Activated naive CD8-positive, alpha-beta T cell (primary cell): ENCODE measurements around the gene JAM2.

Experiments used
- H3K27ac Mint-ChIP-seq: one replicate; pipeline ENCODE4 v1.8.0; 2021; ENCODE audit warnings: mixed read lengths
- H3K27me3 Mint-ChIP-seq: one replicate; pipeline ENCODE4 v1.8.0; 2021; ENCODE audit warnings: mixed read lengths
- H3K36me3 Mint-ChIP-seq: one replicate; pipeline ENCODE4 v1.8.0; 2021; ENCODE audit warnings: mixed read lengths
- H3K4me1 Mint-ChIP-seq: one replicate; pipeline ENCODE4 v1.8.0; 2021; ENCODE audit warnings: low read depth, mixed read lengths
- H3K4me3 Mint-ChIP-seq: one replicate; pipeline ENCODE4 v1.8.0; 2021; ENCODE audit warnings: mild to moderate bottlenecking, mixed read lengths
- H3K9me3 Mint-ChIP-seq: one replicate; pipeline ENCODE4 v1.8.0; 2021; ENCODE audit warnings: low read depth, mixed read lengths

The JAM2 gene

GRCh38 chr21:25722631-25723030 is 83.6 kb downstream of the JAM2 start:
- Mint-ChIP-seq H3K4me3 (no peak overlapping the region), H3K9me3 (no peaks in the 10 kb centered on the region), H3K27ac (no peak overlapping the region), H3K4me1 (no peaks in the 10 kb centered on the region), H3K36me3 (peaks cover 5% of the 10 kb centered on the region), H3K27me3 (no peaks in the 10 kb centered on the region)

- Mint-ChIP-seq H3K27me3 (no peaks in the 10 kb centered on the region), H3K4me1 (peaks cover 43% of the 10 kb centered on the region), H3K4me3 (peak overlapping the region; percentile 10), H3K27ac (no peak overlapping the region), H3K9me3 (no peaks in the 10 kb centered on the region), H3K36me3 (peaks cover 7% of the 10 kb centered on the region)
Measured at GRCh38 chr21:25732091-25732760, 93.2 kb downstream of the JAM2 start.

- H3K27me3 Mint-ChIP-seq, result no peaks in the 10 kb centered on the region
- H3K4me3 Mint-ChIP-seq, result peak overlapping the region; percentile 99
- peak overlapping the region; percentile 100 for H3K27ac Mint-ChIP-seq
- H3K4me1 Mint-ChIP-seq, result peaks cover 52% of the 10 kb centered on the region
- peaks cover 4% of the 10 kb centered on the region for H3K36me3 Mint-ChIP-seq
- H3K9me3 Mint-ChIP-seq, result no peaks in the 10 kb centered on the region
Measured at GRCh38 chr21:25733859-25734653, 95.0 kb downstream of the JAM2 start.

- Mint-ChIP-seq H3K4me1 (peaks cover 56% of the 10 kb centered on the region), H3K9me3 (no peaks in the 10 kb centered on the region), H3K36me3 (peaks cover 4% of the 10 kb centered on the region), H3K27me3 (no peaks in the 10 kb centered on the region), H3K27ac (peak overlapping the region; percentile 100), H3K4me3 (peak overlapping the region; percentile 99)
Measured at GRCh38 chr21:25734654-25734903, 95.5 kb downstream of the JAM2 start.

- Mint-ChIP-seq H3K4me3 (peak within 1 kb of the TSS; percentile 99), H3K36me3 (peaks cover 4% of the 10 kb centered on the region), H3K27ac (peak within 1 kb of the TSS; percentile 100), H3K27me3 (no peaks in the 10 kb centered on the region), H3K9me3 (no peaks in the 10 kb centered on the region), H3K4me1 (peaks cover 57% of the 10 kb centered on the region)
Measured at GRCh38 chr21:25734904-25735645, 96.0 kb downstream of the JAM2 start, which contains the start of the genes ATP5PF and GABPA. Gene ATP5PF, minus strand, starts transcription at chr21:25734904. Its CDS starts 5,110 bp downstream, at chr21:25729794. Gene GABPA, plus strand, starts transcription at chr21:25734972. Its CDS starts 6,627 bp downstream, at chr21:25741599.

GRCh38 chr21:25735646-25736597 is 96.9 kb downstream of the JAM2 start:
- peaks cover 4% of the 10 kb centered on the region for H3K36me3 Mint-ChIP-seq
- peak overlapping the region; percentile 97 for H3K4me3 Mint-ChIP-seq
- H3K27me3 Mint-ChIP-seq, result no peaks in the 10 kb centered on the region
- H3K9me3 Mint-ChIP-seq, result no peaks in the 10 kb centered on the region
- H3K27ac Mint-ChIP-seq, result peak overlapping the region; percentile 96
- peaks cover 58% of the 10 kb centered on the region for H3K4me1 Mint-ChIP-seq

GRCh38 chr21:25737421-25737820 is 98.4 kb downstream of the JAM2 start:
- peaks cover 61% of the 10 kb centered on the region for H3K4me1 Mint-ChIP-seq
- no peaks in the 10 kb centered on the region for H3K9me3 Mint-ChIP-seq
- peak overlapping the region; percentile 97 for H3K4me3 Mint-ChIP-seq
- peak overlapping the region; percentile 96 for H3K27ac Mint-ChIP-seq
- H3K27me3 Mint-ChIP-seq, result no peaks in the 10 kb centered on the region
- H3K36me3 Mint-ChIP-seq, result peaks cover 8% of the 10 kb centered on the region

- no peaks in the 10 kb centered on the region for H3K9me3 Mint-ChIP-seq
- H3K27ac Mint-ChIP-seq, result no peak overlapping the region
- H3K27me3 Mint-ChIP-seq, result no peaks in the 10 kb centered on the region
- peaks cover 37% of the 10 kb centered on the region for H3K4me1 Mint-ChIP-seq
- H3K36me3 Mint-ChIP-seq, result peaks cover 6% of the 10 kb centered on the region
- no peak overlapping the region for H3K4me3 Mint-ChIP-seq
Measured at GRCh38 chr21:25742900-25743299, 103.8 kb downstream of the JAM2 start.

GRCh38 chr21:25744854-25745253 is 105.8 kb downstream of the JAM2 start:
- Mint-ChIP-seq H3K27me3 (no peaks in the 10 kb centered on the region), H3K9me3 (no peaks in the 10 kb centered on the region), H3K27ac (no peak overlapping the region), H3K36me3 (peaks cover 8% of the 10 kb centered on the region), H3K4me3 (no peak overlapping the region), H3K4me1 (peaks cover 28% of the 10 kb centered on the region)

- peak overlapping the region; percentile 87 for H3K27ac Mint-ChIP-seq
- peaks cover 15% of the 10 kb centered on the region for H3K4me1 Mint-ChIP-seq
- H3K36me3 Mint-ChIP-seq, result peaks cover 12% of the 10 kb centered on the region
Measured at GRCh38 chr21:25750085-25750484, 111.0 kb downstream of the JAM2 start.

GRCh38 chr21:25752416-25752815 is 113.4 kb downstream of the JAM2 start:
- peaks cover 15% of the 10 kb centered on the region for H3K36me3 Mint-ChIP-seq

More at GRCh38 chr21:25750085-25750484, 111.0 kb downstream of the JAM2 start:
- Mint-ChIP-seq H3K9me3 (no peaks in the 10 kb centered on the region), H3K27me3 (no peaks in the 10 kb centered on the region), H3K4me3 (no peak overlapping the region)

GRCh38 chr21:25756190-25756932 is 117.3 kb downstream of the JAM2 start:
- H3K4me1 Mint-ChIP-seq, result peaks cover 18% of the 10 kb centered on the region
- H3K4me3 Mint-ChIP-seq, result no peak overlapping the region

More at GRCh38 chr21:25752416-25752815, 113.4 kb downstream of the JAM2 start:
- no peaks in the 10 kb centered on the region for H3K27me3 Mint-ChIP-seq
- no peak overlapping the region for H3K27ac Mint-ChIP-seq
- peaks cover 29% of the 10 kb centered on the region for H3K4me1 Mint-ChIP-seq
- no peak overlapping the region for H3K4me3 Mint-ChIP-seq
- no peaks in the 10 kb centered on the region for H3K9me3 Mint-ChIP-seq

GRCh38 chr21:25757531-25757930 is 118.5 kb downstream of the JAM2 start:
- peaks cover 18% of the 10 kb centered on the region for H3K4me1 Mint-ChIP-seq
- no peak overlapping the region for H3K4me3 Mint-ChIP-seq
- H3K36me3 Mint-ChIP-seq, result peaks cover 17% of the 10 kb centered on the region
- no peaks in the 10 kb centered on the region for H3K9me3 Mint-ChIP-seq
- no peaks in the 10 kb centered on the region for H3K27me3 Mint-ChIP-seq
- peak overlapping the region; percentile 22 for H3K27ac Mint-ChIP-seq

More at GRCh38 chr21:25756190-25756932, 117.3 kb downstream of the JAM2 start:
- Mint-ChIP-seq H3K9me3 (no peaks in the 10 kb centered on the region), H3K27me3 (no peaks in the 10 kb centered on the region), H3K36me3 (peaks cover 20% of the 10 kb centered on the region), H3K27ac (no peak overlapping the region)
